ENCODE measurements around the gene SPATA9.

DNA sequence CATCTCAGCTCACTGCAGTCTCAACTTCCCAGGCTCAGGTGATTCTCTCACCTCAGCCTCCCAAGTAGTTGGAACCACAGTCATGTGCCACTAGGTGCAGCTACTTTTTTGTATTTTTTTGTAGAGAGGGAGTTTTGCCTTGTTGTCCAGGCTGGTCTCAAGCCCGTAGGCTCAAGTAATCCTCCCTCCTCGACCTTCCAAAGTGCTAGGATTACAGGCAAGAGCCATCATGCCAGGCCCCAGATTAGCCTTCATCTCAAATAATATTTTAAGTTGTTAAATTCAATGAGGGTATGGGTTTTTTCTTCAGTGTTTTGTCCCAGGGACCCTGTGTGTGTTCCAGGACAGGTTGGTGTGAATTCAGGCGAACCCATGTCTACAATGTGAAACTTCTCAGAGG, 48.7 kb downstream of the SPATA9 start:
- TF ChIP-seq GTF2F1 (IDR thresholded peaks at IDR 0.05; ENCODE audit: low read depth, low read length) (no peak), SMC3 (conservative IDR thresholded peaks at IDR 0.05; ENCODE audit: insufficient read depth, low read depth, low read length) (no peak), POLR2A (conservative IDR thresholded peaks at IDR 0.05) (no peak), BACH1 (tag; IDR thresholded peaks at IDR 0.05) (no peak), TEAD2 (tag; IDR thresholded peaks at IDR 0.05) (no peak), ZNF764 (CRISPR knock-in tag; IDR thresholded peaks at IDR 0.05; ENCODE audit: low read depth) (no peak), RHOXF2B (CRISPR knock-in tag; conservative IDR thresholded peaks at IDR 0.05) (no peak), HLTF (IDR thresholded peaks at IDR 0.05) (no peak), POLR2AphosphoS5 (IDR thresholded peaks at IDR 0.05; ENCODE audit: control insufficient read depth, insufficient read depth, low read depth, low read length) (no peak), TARDBP (IDR thresholded peaks at IDR 0.05) (no peak)
- TF ChIP-seq, protein P1, sequence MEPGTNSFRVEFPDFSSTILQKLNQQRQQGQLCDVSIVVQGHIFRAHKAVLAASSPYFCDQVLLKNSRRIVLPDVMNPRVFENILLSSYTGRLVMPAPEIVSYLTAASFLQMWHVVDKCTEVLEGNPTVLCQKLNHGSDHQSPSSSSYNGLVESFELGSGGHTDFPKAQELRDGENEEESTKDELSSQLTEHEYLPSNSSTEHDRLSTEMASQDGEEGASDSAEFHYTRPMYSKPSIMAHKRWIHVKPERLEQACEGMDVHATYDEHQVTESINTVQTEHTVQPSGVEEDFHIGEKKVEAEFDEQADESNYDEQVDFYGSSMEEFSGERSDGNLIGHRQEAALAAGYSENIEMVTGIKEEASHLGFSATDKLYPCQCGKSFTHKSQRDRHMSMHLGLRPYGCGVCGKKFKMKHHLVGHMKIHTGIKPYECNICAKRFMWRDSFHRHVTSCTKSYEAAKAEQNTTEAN (CRISPR knock-in tag; IDR thresholded peaks at IDR 0.05): no peak
- TF ChIP-seq, protein P2, sequence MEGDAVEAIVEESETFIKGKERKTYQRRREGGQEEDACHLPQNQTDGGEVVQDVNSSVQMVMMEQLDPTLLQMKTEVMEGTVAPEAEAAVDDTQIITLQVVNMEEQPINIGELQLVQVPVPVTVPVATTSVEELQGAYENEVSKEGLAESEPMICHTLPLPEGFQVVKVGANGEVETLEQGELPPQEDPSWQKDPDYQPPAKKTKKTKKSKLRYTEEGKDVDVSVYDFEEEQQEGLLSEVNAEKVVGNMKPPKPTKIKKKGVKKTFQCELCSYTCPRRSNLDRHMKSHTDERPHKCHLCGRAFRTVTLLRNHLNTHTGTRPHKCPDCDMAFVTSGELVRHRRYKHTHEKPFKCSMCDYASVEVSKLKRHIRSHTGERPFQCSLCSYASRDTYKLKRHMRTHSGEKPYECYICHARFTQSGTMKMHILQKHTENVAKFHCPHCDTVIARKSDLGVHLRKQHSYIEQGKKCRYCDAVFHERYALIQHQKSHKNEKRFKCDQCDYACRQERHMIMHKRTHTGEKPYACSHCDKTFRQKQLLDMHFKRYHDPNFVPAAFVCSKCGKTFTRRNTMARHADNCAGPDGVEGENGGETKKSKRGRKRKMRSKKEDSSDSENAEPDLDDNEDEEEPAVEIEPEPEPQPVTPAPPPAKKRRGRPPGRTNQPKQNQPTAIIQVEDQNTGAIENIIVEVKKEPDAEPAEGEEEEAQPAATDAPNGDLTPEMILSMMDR (IDR thresholded peaks at IDR 0.05 in 2 of 3, conservative IDR thresholded peaks at IDR 0.05 in 1 of 3; ENCODE audit: insufficient read depth in 2 of 3, low read depth in 1 of 3, low read length in 3 of 3): no peak
- TF ChIP-seq, protein P3, sequence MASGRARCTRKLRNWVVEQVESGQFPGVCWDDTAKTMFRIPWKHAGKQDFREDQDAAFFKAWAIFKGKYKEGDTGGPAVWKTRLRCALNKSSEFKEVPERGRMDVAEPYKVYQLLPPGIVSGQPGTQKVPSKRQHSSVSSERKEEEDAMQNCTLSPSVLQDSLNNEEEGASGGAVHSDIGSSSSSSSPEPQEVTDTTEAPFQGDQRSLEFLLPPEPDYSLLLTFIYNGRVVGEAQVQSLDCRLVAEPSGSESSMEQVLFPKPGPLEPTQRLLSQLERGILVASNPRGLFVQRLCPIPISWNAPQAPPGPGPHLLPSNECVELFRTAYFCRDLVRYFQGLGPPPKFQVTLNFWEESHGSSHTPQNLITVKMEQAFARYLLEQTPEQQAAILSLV (tag; IDR thresholded peaks at IDR 0.05): no peak
